Adipose tissue (tissue), 3 donors: ENCODE data around the gene RGL4. TPM values are rescaled to one million over a fixed set of nuclear protein-coding genes. Genes with fewer than 3 reads are reported as not detected.
"Not testable (repeated sequence)": the region's sequence is repeated elsewhere in the genome, so short reads cannot be mapped to it uniquely, and the experiment has no call there.

ENCODE experiments used
- H3K27ac ChIP-seq: one replicate; pipeline ENCODE4 v1.5.1; 2013; ENCODE audit warnings: low read depth, low read length
- WGBS, 3 donors: extraction: QIAGEN DNeasy Blood & Tissue Kit; methylation state at CpG; one replicate each; pipeline ENCODE4 v1.1.7; 2013; 5-methylcytosine and 5-hydroxymethylcytosine counted together
- polyA plus RNA-seq, 3 donors: library from polyadenylated mRNA; stranded (reverse); fragments of 200-250 nt; gene quantifications; one replicate each; pipeline ENCODE4 v1.2.3, GENCODE V29; 2013
- donor health status: healthy with polysubstance abuse.
- donor health status: Bipolar disorder and iron deficiency.
- donor health status: healthy.

The RGL4 gene
- polyA plus RNA-seq, 3 donors, result 0.40 to 13.9 (median 9.5) TPM

DNA sequence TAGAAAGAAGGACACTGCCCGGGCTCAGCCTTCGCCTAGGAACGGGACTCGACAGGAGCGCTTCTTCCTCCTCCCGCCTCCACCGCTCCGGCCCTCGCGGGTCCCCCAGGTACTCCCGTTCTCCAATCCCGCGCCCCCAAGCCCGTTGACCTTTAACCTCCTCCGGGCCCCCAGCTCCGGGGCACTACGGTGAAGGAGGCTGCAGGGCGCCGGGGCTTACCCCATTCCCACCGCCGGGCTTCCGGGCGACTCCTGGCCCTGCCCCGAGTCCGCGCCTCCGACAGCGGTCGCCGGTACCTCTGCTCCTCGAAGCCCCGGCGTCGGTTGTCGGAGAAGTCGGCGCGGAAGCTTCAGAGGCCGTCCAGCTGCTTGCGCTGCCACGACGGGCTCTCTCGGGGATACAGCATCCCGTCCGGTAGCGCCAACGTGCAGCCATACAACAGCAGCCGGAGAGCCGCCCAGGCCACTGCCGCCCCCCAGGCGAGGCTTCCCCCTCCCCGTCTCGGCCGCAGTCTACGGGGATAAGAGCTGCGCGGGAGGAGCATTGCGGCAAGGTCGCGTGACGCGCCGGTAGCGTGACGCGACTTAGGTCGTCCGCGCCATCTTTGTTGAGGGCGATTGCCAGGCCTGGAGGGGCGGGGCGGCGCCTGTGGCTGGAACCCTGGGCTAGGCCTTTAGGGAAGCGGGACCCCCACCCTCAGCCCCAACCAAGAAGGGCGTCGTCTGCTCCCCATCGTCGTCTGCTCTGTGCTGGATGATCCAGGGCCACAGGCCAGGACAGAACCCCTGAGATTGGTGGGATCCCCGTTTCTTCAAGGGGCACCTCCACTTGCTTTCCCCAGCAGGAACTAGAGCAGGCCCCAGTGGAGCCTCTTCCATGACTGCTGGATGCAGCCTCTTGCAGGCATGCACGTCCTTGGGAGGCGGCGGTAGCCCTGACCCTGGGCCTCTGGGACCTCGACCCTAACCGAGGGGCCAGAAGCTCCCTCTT is 26.3 kb downstream of the RGL4 start:
- 3 to 5% (median 4%) methylated on average over 80 to 84 of the region's 84 CpGs for WGBS, 3 donors
- H3K27ac ChIP-seq, result peak overlapping the region; percentile 64

DNA sequence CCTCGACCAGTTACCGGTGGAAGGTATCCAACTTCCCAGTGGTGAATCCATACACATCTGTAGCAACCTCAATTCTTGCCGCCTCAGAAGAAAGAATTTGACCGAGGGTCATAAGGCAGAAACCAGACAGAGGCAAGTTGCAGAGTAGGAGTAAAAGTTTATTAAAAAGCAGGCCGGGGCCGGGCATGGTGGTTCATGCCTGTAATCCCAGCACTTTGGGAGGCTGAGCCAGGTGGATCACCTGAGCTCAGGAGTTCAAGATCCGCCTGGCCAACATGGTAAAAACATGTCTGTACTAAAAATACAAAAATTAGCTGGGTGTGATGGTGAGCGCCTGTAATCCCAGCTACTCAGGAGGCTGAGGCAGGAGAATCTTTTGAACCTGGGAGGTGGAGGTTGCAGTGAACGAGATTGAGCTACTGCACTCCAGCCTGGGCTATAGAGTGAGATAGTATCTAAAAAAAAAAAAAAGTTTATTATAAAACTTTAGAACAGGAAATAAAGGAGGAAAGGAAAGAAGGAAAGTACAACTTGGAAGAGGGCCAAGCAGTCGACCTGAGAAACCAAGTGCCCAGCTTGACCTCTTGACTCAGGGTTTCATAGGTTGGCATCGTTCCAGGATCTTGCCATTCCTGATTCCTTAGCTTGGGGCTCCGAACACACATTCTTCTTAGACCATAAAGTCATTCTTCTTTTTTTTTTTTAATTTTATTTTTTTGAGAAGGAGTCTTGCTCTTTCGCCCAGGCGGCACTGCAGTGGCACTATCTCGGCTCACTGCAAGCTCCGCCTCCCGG is 27.8 kb downstream of the RGL4 start:
- 86 to 90% (median 89%) methylated on average over 17 of the region's 17 CpGs for WGBS, 3 donors
- H3K27ac ChIP-seq, result no peak overlapping the region

DNA sequence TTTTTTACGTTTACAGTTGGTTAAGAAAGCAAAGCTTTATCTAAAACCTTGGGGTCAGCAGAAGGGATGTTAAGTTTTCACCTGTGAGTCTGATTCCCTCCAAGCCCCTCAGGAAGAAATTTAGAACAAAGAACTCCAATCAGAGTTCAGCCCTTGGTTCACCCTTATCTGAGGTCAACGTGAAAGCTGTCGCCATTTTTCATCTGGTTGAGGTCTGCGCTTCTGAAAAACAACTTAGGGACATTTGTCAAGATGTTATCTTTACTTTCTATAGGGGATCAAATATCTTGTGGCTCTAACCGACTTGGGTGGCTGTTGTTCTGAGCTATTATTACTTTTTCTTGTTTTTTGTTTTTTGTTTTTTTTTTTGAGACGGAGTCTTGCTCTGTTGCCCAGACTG is 30.0 kb downstream of the RGL4 start:
- no peak overlapping the region for H3K27ac ChIP-seq
- 57 to 76% (median 64%) methylated on average over 6 of the region's 6 CpGs for WGBS, 3 donors

DNA sequence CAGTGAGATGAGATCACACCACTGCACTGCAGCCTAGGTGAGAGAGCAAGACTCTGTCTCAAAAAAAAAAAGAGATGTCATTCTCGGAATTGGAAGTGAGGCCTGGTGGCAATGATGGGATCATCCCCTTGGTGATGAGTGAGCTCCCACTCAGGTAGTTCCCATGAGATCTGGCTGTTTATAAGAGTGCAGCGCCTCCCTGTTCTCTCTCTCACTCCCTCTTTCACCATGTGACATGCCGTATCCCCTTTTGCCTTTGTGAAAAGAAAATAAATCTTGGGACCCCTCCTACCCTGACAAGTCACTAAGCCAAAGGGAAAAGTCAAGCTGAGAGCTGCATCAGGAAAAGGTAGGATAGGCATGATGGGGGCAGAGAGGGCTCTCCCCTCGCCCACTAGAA is 31.3 kb downstream of the RGL4 start:
- H3K27ac ChIP-seq, result no peak overlapping the region
- 72 to 79% (median 76%) methylated on average over 4 of the region's 4 CpGs for WGBS, 3 donors

DNA sequence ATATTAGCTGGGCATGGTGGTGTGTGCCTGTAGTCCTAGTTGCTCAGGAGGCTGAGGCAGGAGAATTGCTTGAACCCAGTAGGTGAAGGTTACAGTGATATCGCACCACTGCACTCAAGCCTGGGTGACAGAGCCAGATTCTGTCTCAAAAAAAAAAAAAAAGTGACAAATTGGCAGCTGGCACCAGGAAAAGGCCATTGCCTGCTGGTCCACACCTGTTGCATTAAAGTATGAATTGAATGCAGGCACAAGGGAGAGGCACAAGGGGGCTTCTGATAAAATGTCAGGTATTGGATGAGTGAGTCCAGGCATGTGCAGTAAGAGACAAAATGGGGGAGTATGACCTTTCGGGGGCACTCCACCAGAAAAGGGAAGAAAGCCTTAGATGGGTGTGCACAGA is 31.9 kb downstream of the RGL4 start:
- 44 to 94% (median 86%) methylated on average over 2 of the region's 2 CpGs for WGBS, 3 donors
- H3K27ac ChIP-seq, result no peak overlapping the region

DNA sequence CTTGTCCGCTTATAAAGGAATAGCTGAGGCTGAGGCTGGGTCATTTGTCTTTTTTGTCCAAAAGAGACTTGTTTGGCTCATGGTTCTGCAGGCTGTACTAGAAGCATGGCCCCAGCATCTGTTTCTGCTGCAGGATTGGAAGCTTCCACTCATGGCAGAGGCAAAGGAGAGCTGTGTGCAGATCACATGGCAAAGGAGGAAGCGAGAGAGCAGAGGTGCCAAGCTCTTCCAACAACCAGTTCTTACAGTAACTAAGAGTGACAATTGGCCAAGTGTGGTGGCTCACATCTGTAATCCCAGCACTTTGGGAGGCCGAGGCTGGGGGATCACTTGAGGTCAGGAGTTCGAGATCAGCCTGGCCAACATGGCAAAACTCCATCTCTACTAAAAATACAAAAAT is 37.3 kb downstream of the RGL4 start:
- H3K27ac ChIP-seq, result not testable (repeated sequence)
- 80 to 91% (median 82%) methylated on average over 4 of the region's 4 CpGs for whole genome bisulfite sequencing, 3 donors

DNA sequence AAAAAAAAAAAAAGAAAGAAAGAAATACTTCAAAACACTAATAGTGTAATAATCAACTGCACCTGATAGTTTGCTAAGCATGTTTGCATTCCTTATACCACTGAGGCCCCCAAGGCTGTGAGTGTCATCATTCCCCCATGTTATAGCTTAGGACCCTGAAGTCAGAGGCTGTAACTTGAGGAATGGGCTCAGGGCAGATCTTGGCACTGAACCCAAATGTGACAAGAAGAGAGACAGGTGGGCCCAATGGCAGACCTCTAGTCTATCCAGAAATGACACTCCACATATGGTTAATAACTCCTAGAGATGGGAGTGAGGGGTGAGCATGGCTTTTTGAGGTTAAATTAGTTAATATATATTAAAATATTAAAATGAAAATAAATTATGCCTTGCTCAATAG is 46.9 kb downstream of the RGL4 start:
- no peak overlapping the region for H3K27ac ChIP-seq

DNA sequence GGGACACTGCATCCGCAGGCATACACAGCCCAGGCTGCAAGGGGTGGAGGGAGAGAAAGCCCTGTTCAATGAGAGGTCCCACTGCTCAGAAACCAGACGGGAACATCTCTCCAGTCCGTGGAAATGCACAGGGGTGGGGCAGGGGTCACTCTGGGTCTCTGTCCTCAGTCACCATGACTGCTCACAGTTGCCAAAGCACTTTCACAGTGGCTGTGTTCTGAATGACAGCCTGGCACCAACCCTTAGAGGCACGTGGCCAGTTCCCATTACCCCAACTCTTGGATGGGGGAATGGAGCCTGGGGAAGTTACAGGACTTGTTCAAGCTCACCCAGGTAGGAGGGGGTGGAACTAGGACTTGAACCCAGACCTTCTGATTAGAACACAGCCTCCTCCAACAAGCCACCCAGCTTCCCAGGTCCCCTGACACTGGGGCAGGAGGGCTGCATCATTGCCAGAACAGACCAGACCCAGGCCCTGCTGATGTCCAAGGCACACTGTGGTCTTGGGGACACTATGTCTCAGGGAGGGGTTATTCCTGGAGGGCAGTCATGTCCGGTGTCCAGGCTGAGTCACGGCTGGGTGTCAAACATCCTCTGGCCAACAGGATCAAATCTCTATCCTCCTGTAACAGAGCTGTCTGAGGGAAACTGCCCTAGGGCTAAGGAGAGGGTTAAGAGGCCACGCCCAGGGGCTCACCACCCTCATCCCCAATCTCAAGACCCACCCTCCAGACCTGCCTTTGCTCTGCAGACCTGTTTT is 51.9 kb downstream of the RGL4 start:
- H3K27ac ChIP-seq, result no peak overlapping the region
- 59 to 70% (median 65%) methylated on average over 7 of the region's 7 CpGs for WGBS, 3 donors

DNA sequence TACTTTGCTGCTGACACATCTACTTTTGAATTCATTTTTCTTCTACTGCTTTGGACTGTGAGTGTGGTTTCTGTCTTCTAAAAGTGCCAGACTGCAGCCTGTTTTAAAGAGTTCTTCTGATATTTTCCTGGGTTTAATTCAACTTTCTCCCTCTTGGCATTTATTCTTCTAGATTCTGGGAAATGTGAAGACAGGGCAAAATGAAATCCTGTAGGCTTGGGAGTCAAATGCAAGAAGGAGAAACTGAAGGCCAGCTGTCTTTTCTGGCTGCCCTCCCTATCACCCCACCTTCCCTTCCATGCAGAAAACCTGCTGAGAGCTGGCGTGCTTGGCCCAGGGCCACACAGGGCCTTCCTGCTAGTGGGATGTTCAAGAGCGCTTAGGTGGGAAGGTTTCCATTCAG is 52.5 kb downstream of the RGL4 start:
- WGBS, 3 donors, result 36 to 75% (median 67%) methylated on average over 2 of the region's 2 CpGs
- H3K27ac ChIP-seq, result no peak overlapping the region

DNA sequence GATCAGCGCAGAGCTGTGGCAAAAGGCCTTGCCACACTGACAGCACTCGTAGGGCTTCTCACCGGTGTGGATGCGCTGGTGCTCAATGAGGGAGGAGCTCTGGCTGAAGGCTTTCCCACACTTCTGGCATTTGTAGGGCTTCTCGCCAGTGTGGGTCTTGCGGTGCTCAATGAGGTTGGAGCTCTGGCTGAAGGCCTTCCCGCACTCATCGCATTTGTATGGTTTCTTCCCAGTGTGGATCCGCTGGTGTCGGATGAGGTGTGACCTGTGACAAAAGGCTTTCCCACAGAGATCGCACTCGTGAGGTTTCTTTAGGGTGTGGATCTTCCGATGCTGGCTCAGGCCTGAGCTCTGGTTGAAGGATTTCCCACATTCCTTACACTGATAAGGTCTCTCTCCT is 53.2 kb downstream of the RGL4 start:
- 93 to 98% (median 97%) methylated on average over 13 of the region's 13 CpGs for WGBS, 3 donors
- H3K27ac ChIP-seq, result no peak overlapping the region

DNA sequence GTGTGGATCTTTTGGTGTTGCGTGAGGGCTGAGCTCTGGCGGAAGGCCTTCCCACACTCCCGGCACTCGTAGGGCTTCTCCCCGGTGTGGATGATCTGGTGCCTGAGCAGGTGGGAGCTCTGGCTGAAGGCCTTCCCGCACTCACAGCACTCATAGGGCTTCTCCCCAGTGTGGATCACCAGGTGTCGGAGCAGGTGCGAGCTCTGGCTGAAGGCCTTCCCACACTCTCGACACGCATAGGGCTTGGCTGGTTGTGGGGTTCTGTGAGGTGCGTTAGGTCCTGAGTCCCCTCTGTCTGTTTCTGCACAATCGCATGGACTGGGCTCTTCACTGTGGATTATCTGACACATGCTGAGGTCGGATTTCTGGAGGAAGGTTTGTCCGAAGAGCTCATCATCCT is 53.7 kb downstream of the RGL4 start:
- WGBS, 3 donors, result 96 to 98% (median 96%) methylated on average over 14 of the region's 14 CpGs
- no peak overlapping the region for H3K27ac ChIP-seq

DNA sequence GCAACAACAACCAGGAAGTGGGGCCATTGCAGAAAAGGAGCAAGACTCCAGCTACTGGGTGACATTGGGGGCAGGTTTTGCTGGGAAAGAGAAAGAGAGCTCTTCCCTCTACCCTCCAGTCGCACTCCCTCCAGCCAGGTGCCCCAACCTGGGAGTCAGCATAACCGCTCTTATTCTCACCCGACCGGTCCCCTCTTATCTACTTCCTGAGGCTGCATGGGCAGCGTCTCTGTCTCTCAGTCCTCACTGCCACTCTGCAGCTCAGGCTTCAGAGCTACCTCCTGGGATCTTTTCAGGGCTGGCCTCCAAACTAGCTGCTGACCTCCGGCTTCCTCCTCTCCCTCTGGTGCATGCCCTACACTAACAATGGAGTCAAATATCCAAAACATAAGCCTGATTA is 55.0 kb downstream of the RGL4 start:
- 23 to 70% (median 68%) methylated on average over 6 of the region's 6 CpGs for WGBS, 3 donors
- H3K27ac ChIP-seq, result no peak overlapping the region

Other genes starting within 250 kb of the RGL4 start
- not detected for gene IGLL1, start 110.7 kb upstream of the RGL4 start, polyA plus RNA-seq
- gene DRICH1, start 58.7 kb upstream of the RGL4 start, polyA plus RNA-seq, result under 1 TPM; 0.12 to 0.56 (median 0.18) TPM
- gene ZNF70, start 60.1 kb downstream of the RGL4 start, polyA plus RNA-seq, result 1 to 10 TPM in 2 of 3 donors, under 1 TPM in 1; 0.71 to 1.3 (median 1.0) TPM
- gene VPREB3, start 63.4 kb downstream of the RGL4 start, polyA plus RNA-seq, result 1 to 10 TPM in 1 of 3 donors, under 1 TPM in 1, not detected in 1; 0.87 to 1.1 TPM
- under 1 TPM in 1 of 3 donors, not detected in 2; 0.12 TPM for gene C22orf15, start 72.0 kb downstream of the RGL4 start, polyA plus RNA-seq
- 100 to 1,000 TPM in 2 of 3 donors, 10 to 100 TPM in 1; 75.1 to 432 (median 284) TPM for gene CHCHD10, start 77.0 kb downstream of the RGL4 start, polyA plus RNA-seq
- gene MMP11, start 81.8 kb downstream of the RGL4 start, polyA plus RNA-seq, result 1 to 10 TPM in 2 of 3 donors, under 1 TPM in 1; 0.66 to 1.9 (median 1.6) TPM
- 10 to 100 TPM; 33.5 to 50.1 (median 38.6) TPM for gene SMARCB1, start 96.0 kb downstream of the RGL4 start, polyA plus RNA-seq
- 10 to 100 TPM in 1 of 3 donors, 1 to 10 TPM in 1, under 1 TPM in 1; 0.79 to 26.4 (median 1.9) TPM for gene DERL3, start 148.0 kb downstream of the RGL4 start, polyA plus RNA-seq
- 10 to 100 TPM in 2 of 3 donors, 1 to 10 TPM in 1; 6.2 to 12.3 (median 10.3) TPM for gene SLC2A11, start 166.9 kb downstream of the RGL4 start, polyA plus RNA-seq
- 100 to 1,000 TPM; 327 to 436 (median 380) TPM for gene MIF, start 203.4 kb downstream of the RGL4 start, polyA plus RNA-seq